ENCODE data around the gene ST6GALNAC3. TPM values are rescaled to one million over a fixed set of nuclear protein-coding genes. Genes with fewer than 3 reads are reported as not detected.
A peak's percentile ranks its signal among the peaks of the same experiment; 100 is the strongest.

ST6GALNAC3 gene
- total and polyA plus RNA-seq, 11 donors, result 2.5 to 7.7 (median 4.4) TPM

GRCh38 chr1:76274718-76275117, 200.2 kb downstream of the ST6GALNAC3 start:
- H3K4me3 ChIP-seq, result no peak overlapping the region
- no peaks in the 10 kb centered on the region for H3K27me3 ChIP-seq
- no peaks in the 10 kb centered on the region for H3K36me3 ChIP-seq
- no peak for DNase-seq
- ATAC-seq, result no peak
- intact Hi-C loops (cut with DNase I), result loop anchor here in 1 of 10 donors (10.0 kb wide), 1 partner anchor 110 kb away; no protein-coding TSS in a partner anchor
- TF ChIP-seq CTCF (IDR thresholded peaks at IDR 0.05), result no peak
- no peak for TF ChIP-seq POLR2A (IDR thresholded peaks at IDR 0.05)
- peaks cover 0 to 14% (median under 1%) of the 10 kb centered on the region in 12 donors for H3K4me1 ChIP-seq
- H3K9me3 ChIP-seq, result no peaks in the 10 kb centered on the region
- no peak overlapping the region for H3K27ac ChIP-seq
- 67 to 80% (median 76%) methylated on average over 3 of the region's 3 CpGs for WGBS, 4 donors

GRCh38 chr1:76278711-76279100, 204.2 kb downstream of the ST6GALNAC3 start:
- no peaks in the 10 kb centered on the region for H3K27me3 ChIP-seq
- WGBS, 4 donors, result 91 to 93% (median 92%) methylated on average over 7 of the region's 7 CpGs
- no peaks in the 10 kb centered on the region for H3K9me3 ChIP-seq
- ATAC-seq, result no peak
- H3K36me3 ChIP-seq, result no peaks in the 10 kb centered on the region
- TF ChIP-seq CTCF (IDR thresholded peaks at IDR 0.05), result no peak
- no peak for TF ChIP-seq POLR2A (IDR thresholded peaks at IDR 0.05)
- no peaks in the 10 kb centered on the region for H3K4me1 ChIP-seq
- DNase-seq, result no peak
- H3K27ac ChIP-seq, result no peak overlapping the region
- intact Hi-C loops (cut with DNase I), result loop anchor here in 1 of 10 donors (10.0 kb wide), 1 partner anchor 114 kb away; no protein-coding TSS in a partner anchor
- H3K4me3 ChIP-seq, result no peak overlapping the region

GRCh38 chr1:76279101-76279748, 204.7 kb downstream of the ST6GALNAC3 start:
- Histone ChIP-seq H3K27ac (no peak overlapping the region), H3K27me3 (no peaks in the 10 kb centered on the region), H3K36me3 (no peaks in the 10 kb centered on the region), H3K4me3 (no peak overlapping the region), H3K9me3 (no peaks in the 10 kb centered on the region), H3K4me1 (no peaks in the 10 kb centered on the region)
- WGBS, 4 donors, result 71 to 81% (median 72%) methylated on average over 14 of the region's 14 CpGs
- intact Hi-C loops (cut with DNase I), result loop anchor here in 1 of 10 donors (10.0 kb wide), 1 partner anchor 114 kb away; no protein-coding TSS in a partner anchor
- ATAC-seq (no peak), DNase-seq (no peak)
- TF ChIP-seq CTCF (IDR thresholded peaks at IDR 0.05) (no peak), POLR2A (IDR thresholded peaks at IDR 0.05) (no peak)

- WGBS, 4 donors, result 30 to 46% (median 37%) methylated on average over 2 of the region's 2 CpGs
- peak in 1 of 4 donors; percentile 34 for ATAC-seq
- H3K9me3 ChIP-seq, result no peaks in the 10 kb centered on the region
- H3K36me3 ChIP-seq, result no peaks in the 10 kb centered on the region
- peak in 1 of 5 donors; percentile 24 for DNase-seq
- H3K4me1 ChIP-seq, result peaks cover 0 to 5% (median 0%) of the 10 kb centered on the region in 12 donors
- no peak for TF ChIP-seq POLR2A (IDR thresholded peaks at IDR 0.05)
- no peak for TF ChIP-seq CTCF (IDR thresholded peaks at IDR 0.05)
- intact Hi-C loops (cut with DNase I), result no loop called here
- H3K27ac ChIP-seq, result no peak overlapping the region
- H3K4me3 ChIP-seq, result no peak overlapping the region
- no peaks in the 10 kb centered on the region for H3K27me3 ChIP-seq
Measured at GRCh38 chr1:76281306-76281705, 206.8 kb downstream of the ST6GALNAC3 start.

Measured in heart left ventricle (tissue), 16 donors.